H9 (cell line): Measurements from ENCODE around the gene PHLDA3. TPM values are rescaled to one million over a fixed set of nuclear protein-coding genes. Genes with fewer than 3 reads are reported as not detected.

Experiments
- DNase-seq: peaks from one replicate; pipeline ENCODE4 v3.0.0-alpha.2; 2017
- H2AFZ ChIP-seq: one replicate; pipeline ENCODE4 v1.6.1; 2013; ENCODE audit warnings: mild to moderate bottlenecking, low read length, control low read depth, moderate library complexity
- H2AK5ac ChIP-seq: 2 replicates; pipeline ENCODE4 v1.6.1; 2013; ENCODE audit warnings: low read length, control low read depth, mixed read lengths; ENCODE audit not compliant: insufficient read length
- H2BK120ac ChIP-seq: one replicate; pipeline ENCODE4 v1.6.1; 2013; ENCODE audit warnings: low read depth, mild to moderate bottlenecking, low read length, control low read depth, inconsistent platforms; ENCODE audit not compliant: poor library complexity, severe bottlenecking
- H2BK12ac ChIP-seq: 2 replicates; pipeline ENCODE4 v1.6.1; 2013; ENCODE audit warnings: low read length, control low read depth, mixed read lengths, low read depth; ENCODE audit not compliant: insufficient read length
- H2BK15ac ChIP-seq: 2 replicates; pipeline ENCODE4 v1.6.1; 2013; ENCODE audit warnings: low read depth, low read length, control low read depth
- H2BK20ac ChIP-seq: one replicate; pipeline ENCODE4 v1.6.1; 2013; ENCODE audit warnings: low read depth, mild to moderate bottlenecking, low read length, control low read depth, inconsistent platforms; ENCODE audit not compliant: poor library complexity, severe bottlenecking
- H2BK5ac ChIP-seq: 2 replicates; pipeline ENCODE4 v1.6.1; 2013; ENCODE audit warnings: low read length, control low read depth, mixed read lengths; ENCODE audit not compliant: insufficient read length
- H3K14ac ChIP-seq: 2 replicates; pipeline ENCODE4 v1.6.1; 2013; ENCODE audit warnings: low read length, control low read depth; ENCODE audit not compliant: insufficient read depth
- H3K18ac ChIP-seq: 2 replicates; pipeline ENCODE4 v1.6.1; 2013; ENCODE audit warnings: low read depth, mild to moderate bottlenecking, mixed read lengths, low read length, control low read depth; ENCODE audit not compliant: insufficient read length
- H3K23ac ChIP-seq: 2 replicates; pipeline ENCODE4 v1.6.1; 2013; ENCODE audit warnings: low read length, control low read depth, mixed read lengths, low read depth; ENCODE audit not compliant: insufficient read length
- H3K23me2 ChIP-seq: 2 replicates; pipeline ENCODE4 v1.6.1; 2013; ENCODE audit warnings: low read depth, mild to moderate bottlenecking, mixed read lengths, low read length, control low read depth; ENCODE audit not compliant: insufficient read length, poor library complexity, severe bottlenecking
- H3K27ac ChIP-seq: 2 replicates; pipeline ENCODE4 v1.5.1; 2013; ENCODE audit warnings: low read length, control low read depth, mixed read lengths, low read depth; ENCODE audit not compliant: insufficient read length
- H3K27me3 ChIP-seq: 2 replicates; pipeline ENCODE4 v1.6.1; 2013; ENCODE audit warnings: low read length, control low read depth, inconsistent platforms; ENCODE audit not compliant: insufficient read depth
- H3K4ac ChIP-seq: 2 replicates; pipeline ENCODE4 v1.6.1; 2013; ENCODE audit warnings: low read depth, mild to moderate bottlenecking, control low read depth, inconsistent platforms, low read length, moderate library complexity
- H3K4me1 ChIP-seq: 2 replicates; pipeline ENCODE4 v1.6.1; 2013; ENCODE audit warnings: low read length, control low read depth, inconsistent platforms; ENCODE audit not compliant: insufficient read depth
- H3K4me2 ChIP-seq: 2 replicates; pipeline ENCODE4 v1.6.1; 2013; ENCODE audit warnings: low read length, control low read depth, mixed read lengths; ENCODE audit not compliant: insufficient read length, insufficient read depth
- H3K56ac ChIP-seq: 2 replicates; pipeline ENCODE4 v1.6.1; 2013; ENCODE audit warnings: low read depth, mild to moderate bottlenecking, mixed read lengths, low read length, control low read depth; ENCODE audit not compliant: insufficient read length
- H3K79me1 ChIP-seq: 2 replicates; pipeline ENCODE4 v1.6.1; 2013; ENCODE audit warnings: low read depth, mild to moderate bottlenecking, moderate library complexity, low read length, control low read depth, inconsistent platforms; ENCODE audit not compliant: insufficient read depth, poor library complexity, severe bottlenecking
- H3K79me2 ChIP-seq: 2 replicates; pipeline ENCODE4 v1.6.1; 2013; ENCODE audit warnings: low read length, control low read depth, inconsistent platforms; ENCODE audit not compliant: insufficient read depth
- H3K9ac ChIP-seq: 2 replicates; pipeline ENCODE4 v1.6.1; 2013; ENCODE audit warnings: low read length, control low read depth, mixed read lengths; ENCODE audit not compliant: insufficient read length; ENCODE audit errors: extremely low read depth
- H3K9me3 ChIP-seq: one replicate; pipeline ENCODE4 v1.6.1; 2013; ENCODE audit warnings: low read depth, low read length, inconsistent platforms; ENCODE audit not compliant: control insufficient read depth
- H3T11ph ChIP-seq: one replicate; pipeline ENCODE4 v1.6.1; 2013; ENCODE audit warnings: mild to moderate bottlenecking, low read length, control low read depth, inconsistent platforms
- H4K20me1 ChIP-seq: one replicate; pipeline ENCODE4 v1.6.1; 2013; ENCODE audit not compliant: control insufficient read depth, insufficient read length, insufficient read depth
- H4K5ac ChIP-seq: 2 replicates; pipeline ENCODE4 v1.6.1; 2013; ENCODE audit warnings: low read depth, mild to moderate bottlenecking, mixed read lengths, low read length, control low read depth; ENCODE audit not compliant: insufficient read length
- H4K8ac ChIP-seq: replicated peaks from 2 replicates; pipeline ENCODE4 v1.6.1; 2013; ENCODE audit warnings: low read length, control low read depth, mixed read lengths, low read depth; ENCODE audit not compliant: insufficient read length
- H4K91ac ChIP-seq: 2 replicates; pipeline ENCODE4 v1.6.1; 2013; ENCODE audit warnings: low read depth, mild to moderate bottlenecking, moderate library complexity, mixed read lengths, low read length, control low read depth; ENCODE audit not compliant: insufficient read length
- H3K27ac Mint-ChIP-seq, 3 experiments: 2 replicates in 2 of 3; 3 replicates in 1 of 3; pipeline ENCODE4 v1.8.0; 2020 to 2021; ENCODE audit warnings: mixed read lengths in 3 of 3, mild to moderate bottlenecking in 1 of 3, moderate library complexity in 1 of 3
- H3K27me3 Mint-ChIP-seq: 2 replicates; pipeline ENCODE4 v1.8.0; 2021; ENCODE audit warnings: low read depth, mild to moderate bottlenecking, moderate library complexity, mixed read lengths
- H3K36me3 Mint-ChIP-seq, 3 experiments: 2 replicates in 2 of 3; 3 replicates in 1 of 3; pipeline ENCODE4 v1.8.0; 2020 to 2021; ENCODE audit warnings: low read depth in 3 of 3, mixed read lengths in 3 of 3; ENCODE audit not compliant: insufficient read depth in 1 of 3
- H3K4me1 Mint-ChIP-seq, 2 experiments: 2 replicates each; pipeline ENCODE4 v1.8.0; 2020; ENCODE audit warnings: mixed read lengths in 2 of 2
- H3K4me3 Mint-ChIP-seq, 2 experiments: 2 replicates in 1 of 2; 3 replicates in 1 of 2; pipeline ENCODE4 v1.8.0; 2020 to 2021; ENCODE audit warnings: mild to moderate bottlenecking in 2 of 2, mixed read lengths in 2 of 2, moderate library complexity in 1 of 2
- H3K9me3 Mint-ChIP-seq, 2 experiments: 2 replicates in 1 of 2; 3 replicates in 1 of 2; pipeline ENCODE4 v1.8.0; 2020; ENCODE audit warnings: mild to moderate bottlenecking in 2 of 2, mixed read lengths in 2 of 2, moderate library complexity in 1 of 2
- WGBS: extraction: QIAGEN DNeasy Blood & Tissue Kit; methylation state at CpG from one replicate; pipeline ENCODE4 v1.1.7; 2013; ENCODE audit warnings: missing lambda C conversion rate, low lambda C conversion rate, mixed read lengths; ENCODE audit not compliant: insufficient read length; ENCODE audit errors: extremely low coverage; 5-methylcytosine and 5-hydroxymethylcytosine counted together
- total RNA-seq: library from RNA; stranded (reverse); gene quantifications from 2 replicates; pipeline ENCODE4 v1.2.1, GENCODE V29; 2021
- TF ChIP-seq, protein P1 (sequence below): fragments of 200-600 bp; sonication (generic); conservative IDR thresholded peaks from 3 replicates; pipeline ENCODE4 v1.8.0; 2021; ENCODE audit warnings: antibody characterized with exemption, mild to moderate bottlenecking

Gene PHLDA3
- total RNA-seq, 1 experiment from 2014 or later: 53.9 TPM

DNA sequence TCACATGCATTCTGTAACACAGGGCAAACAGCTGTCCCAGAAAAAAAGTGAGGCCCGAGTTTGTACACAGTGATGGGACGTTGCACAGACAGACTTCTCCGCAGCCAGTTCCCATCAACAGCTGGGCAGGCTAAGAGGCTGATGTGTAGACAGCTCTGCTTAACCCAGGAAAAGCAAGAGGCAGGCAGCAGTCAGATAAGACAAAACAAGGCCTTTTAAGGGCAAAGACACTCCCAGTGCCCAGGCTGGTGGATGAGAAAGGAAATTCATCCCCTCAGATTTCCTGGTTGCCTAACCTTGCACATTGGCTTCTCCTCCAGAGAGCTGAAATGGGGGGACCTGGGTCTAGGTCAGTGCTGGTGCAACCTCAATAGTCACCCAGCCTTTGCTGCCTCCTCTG lies 17.2 kb upstream of the PHLDA3 start:
- no CpG with 5 or more reads among the region's 3 CpGs for WGBS
- Histone ChIP-seq H3K4ac (no peak overlapping the region), H3T11ph (no peak overlapping the region), H2BK20ac (no peak overlapping the region), H3K27ac (no peak overlapping the region), H2BK12ac (no peak overlapping the region), H3K23ac (no peak overlapping the region), H4K20me1 (no peaks in the 10 kb centered on the region), H4K5ac (no peak overlapping the region), H3K9me3 (no peaks in the 10 kb centered on the region), H3K18ac (no peak overlapping the region), H3K79me1 (no peaks in the 10 kb centered on the region), H2BK15ac (no peak overlapping the region), H3K4me1 (no peaks in the 10 kb centered on the region), H2BK120ac (no peak overlapping the region), H3K23me2 (peaks cover 8% of the 10 kb centered on the region), H3K27me3 (no peaks in the 10 kb centered on the region), H3K4me2 (no peak overlapping the region), H2BK5ac (no peak overlapping the region), H3K9ac (no peak overlapping the region), H3K56ac (no peak overlapping the region), H3K79me2 (no peaks in the 10 kb centered on the region), H2AFZ (no peak overlapping the region), H4K91ac (no peak overlapping the region), H4K8ac (no peak overlapping the region), H2AK5ac (no peak overlapping the region), H3K14ac (no peak overlapping the region; the same call in 1 of the 2 replicates)
- peaks cover 5% of the 10 kb centered on the region for H3K27me3 Mint-ChIP-seq
- no peak for DNase-seq
- TF ChIP-seq, protein P1, sequence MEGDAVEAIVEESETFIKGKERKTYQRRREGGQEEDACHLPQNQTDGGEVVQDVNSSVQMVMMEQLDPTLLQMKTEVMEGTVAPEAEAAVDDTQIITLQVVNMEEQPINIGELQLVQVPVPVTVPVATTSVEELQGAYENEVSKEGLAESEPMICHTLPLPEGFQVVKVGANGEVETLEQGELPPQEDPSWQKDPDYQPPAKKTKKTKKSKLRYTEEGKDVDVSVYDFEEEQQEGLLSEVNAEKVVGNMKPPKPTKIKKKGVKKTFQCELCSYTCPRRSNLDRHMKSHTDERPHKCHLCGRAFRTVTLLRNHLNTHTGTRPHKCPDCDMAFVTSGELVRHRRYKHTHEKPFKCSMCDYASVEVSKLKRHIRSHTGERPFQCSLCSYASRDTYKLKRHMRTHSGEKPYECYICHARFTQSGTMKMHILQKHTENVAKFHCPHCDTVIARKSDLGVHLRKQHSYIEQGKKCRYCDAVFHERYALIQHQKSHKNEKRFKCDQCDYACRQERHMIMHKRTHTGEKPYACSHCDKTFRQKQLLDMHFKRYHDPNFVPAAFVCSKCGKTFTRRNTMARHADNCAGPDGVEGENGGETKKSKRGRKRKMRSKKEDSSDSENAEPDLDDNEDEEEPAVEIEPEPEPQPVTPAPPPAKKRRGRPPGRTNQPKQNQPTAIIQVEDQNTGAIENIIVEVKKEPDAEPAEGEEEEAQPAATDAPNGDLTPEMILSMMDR: no peak
- no peaks in the 10 kb centered on the region; a peak in 1 of 5 replicates for H3K9me3 Mint-ChIP-seq
- H3K4me3 Mint-ChIP-seq: no peak overlapping the region
- H3K4me1 Mint-ChIP-seq: peaks cover 12% of the 10 kb centered on the region in 2 experiments
- H3K27ac Mint-ChIP-seq: no peak overlapping the region; a peak in 2 of 7 replicates
- H3K36me3 Mint-ChIP-seq: no peaks in the 10 kb centered on the region
